Fibroblast of lung (primary cell): Measurements from ENCODE around the gene LMAN1L. TPM values are rescaled to one million over a fixed set of nuclear protein-coding genes. Genes with fewer than 3 reads are reported as not detected.

ENCODE experiments used
- DNase-seq, 2 donors: peaks; one replicate each; pipeline versions ENCODE4 v3.0.0 to v3.0.0-alpha.2; 2010; ENCODE audit warnings: low read depth in 2 of 2
- H2AFZ ChIP-seq: 2 replicates; pipeline ENCODE4 v1.5.1; 2012; ENCODE audit warnings: low read length, control low read depth, inconsistent platforms
- H3K27ac ChIP-seq: 2 replicates; pipeline ENCODE4 v1.5.1; 2011; ENCODE audit warnings: low read length, control low read depth; ENCODE audit not compliant: insufficient read depth
- H3K27me3 ChIP-seq: 2 replicates; pipeline ENCODE4 v1.5.1; 2011; ENCODE audit warnings: mild to moderate bottlenecking, low read length; ENCODE audit not compliant: control insufficient read depth, insufficient read depth
- H3K36me3 ChIP-seq: 2 replicates; pipeline ENCODE4 v1.5.1; 2011; ENCODE audit warnings: low read length; ENCODE audit not compliant: control insufficient read depth, insufficient read depth
- H3K4me1 ChIP-seq: 2 replicates; pipeline ENCODE4 v1.5.1; 2011; ENCODE audit warnings: low read length; ENCODE audit not compliant: control insufficient read depth, insufficient read depth; ENCODE audit errors: extremely low read depth
- H3K4me2 ChIP-seq: 2 replicates; pipeline ENCODE4 v1.5.1; 2011; ENCODE audit warnings: low read length, control low read depth; ENCODE audit not compliant: insufficient read depth; ENCODE audit errors: extremely low read depth
- H3K4me3 ChIP-seq, 4 experiments: fragments of 200-600 bp in 1 of 4; sonication (generic) in 1 of 4; replicated peaks in 1 of 4; 2 replicates each; pipeline ENCODE4 v1.5.1; 2011 to 2016; ENCODE audit warnings: low read length in 4 of 4, low read depth in 3 of 4, mild to moderate bottlenecking in 3 of 4, control low read depth in 2 of 4, inconsistent platforms in 1 of 4, mixed read lengths in 1 of 4; ENCODE audit not compliant: insufficient read depth in 1 of 4; ENCODE audit errors: control extremely low read depth in 1 of 4
- H3K79me2 ChIP-seq: 2 replicates; pipeline ENCODE4 v1.5.1; 2012; ENCODE audit warnings: mild to moderate bottlenecking, low read length, inconsistent platforms; ENCODE audit not compliant: control insufficient read depth, insufficient read depth
- H3K9ac ChIP-seq: 2 replicates; pipeline ENCODE4 v1.5.1; 2011; ENCODE audit warnings: mild to moderate bottlenecking, low read length, control low read depth; ENCODE audit not compliant: insufficient read depth
- H3K9me3 ChIP-seq: 2 replicates; pipeline ENCODE4 v1.5.1; 2012; ENCODE audit warnings: low read depth, low read length; ENCODE audit not compliant: control insufficient read depth, insufficient read depth
- H4K20me1 ChIP-seq: 2 replicates; pipeline ENCODE4 v1.5.1; 2011; ENCODE audit warnings: low read length; ENCODE audit not compliant: control insufficient read depth, insufficient read depth; ENCODE audit errors: extremely low read depth
- EZH2 ChIP-seq: IDR thresholded peaks from 2 replicates; pipeline ENCODE4 v1.5.1; 2012; ENCODE audit warnings: low read length, control low read depth, mild to moderate bottlenecking; ENCODE audit errors: missing control alignments
- polyA plus RNA-seq, 2 donors: library from polyadenylated mRNA; depleted of rRNA in 1 of 2; stranded (reverse) in 1 of 2; unstranded in 1 of 2; fragments of >200 nt; gene quantifications; 2 replicates each; pipeline ENCODE4 v1.2.1, GENCODE V29; 2011 to 2012; ENCODE audit warnings: missing spikeins in 1 of 2
- total RNA-seq: library from RNA; depleted of rRNA; stranded (reverse); fragments of >200 nt; gene quantifications from 2 replicates; pipeline ENCODE4 v1.2.1, GENCODE V29; 2014
- TF ChIP-seq, protein P1 (sequence below), 2 donors: IDR thresholded peaks in 1 of 2; conservative IDR thresholded peaks in 1 of 2; 1 replicate in 1 of 2; 2 replicates in 1 of 2; pipeline ENCODE4 v1.5.1; 2011 to 2012; ENCODE audit warnings: low read length in 2 of 2, control low read depth in 1 of 2, inconsistent platforms in 1 of 2, low read depth in 1 of 2, mild to moderate bottlenecking in 1 of 2

LMAN1L gene
- total and polyA plus RNA-seq, 2 donors (not counting 1 experiment from before 2014, with no cell fraction given): not detected

DNA sequence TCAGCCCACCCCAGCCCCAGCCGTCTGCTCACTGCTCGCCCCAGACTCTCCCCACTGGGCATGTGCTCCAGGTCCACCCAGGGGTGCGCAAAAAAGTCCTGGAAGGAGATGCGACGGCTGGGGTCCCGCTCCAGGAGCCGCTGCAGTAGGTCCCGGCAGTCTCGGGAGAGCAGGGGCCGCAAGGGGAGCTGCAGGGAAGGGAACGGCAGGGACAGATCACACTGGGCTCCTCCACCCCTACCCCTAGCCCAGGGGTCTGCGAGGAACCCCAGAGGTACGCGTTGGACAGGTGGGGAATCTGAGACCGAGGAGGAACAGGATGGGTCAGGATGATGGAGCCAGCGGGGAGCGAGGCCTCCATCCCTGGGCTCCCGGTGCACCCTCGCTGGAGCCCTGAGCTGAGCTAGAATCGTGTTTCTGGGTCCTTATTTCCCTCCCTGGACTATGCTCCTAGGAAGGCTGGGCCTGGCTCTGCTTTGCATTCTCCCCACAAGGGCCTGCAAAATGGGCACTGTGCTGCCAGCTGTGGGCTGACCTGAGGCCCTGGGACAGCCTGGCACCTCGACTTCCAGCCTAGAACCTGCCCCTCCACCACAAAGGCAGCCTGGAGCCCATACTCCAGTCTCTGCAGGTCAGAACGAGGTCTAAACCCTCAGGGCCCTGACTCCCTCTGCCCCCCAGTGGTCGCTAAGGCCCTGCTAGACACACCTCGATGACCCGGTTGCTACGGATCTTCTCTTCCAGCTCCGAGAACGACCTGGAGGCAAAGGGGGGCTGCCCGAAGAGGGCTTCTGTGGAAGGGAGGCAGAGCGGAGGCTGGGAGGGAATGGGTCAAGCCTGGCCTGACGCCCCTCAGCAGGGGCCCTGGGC lies 27.1 kb downstream of the LMAN1L start:
- Histone ChIP-seq H3K27me3 (no peaks in the 10 kb centered on the region), H3K9ac (no peak overlapping the region), H3K4me2 (no peak overlapping the region), H3K79me2 (no peaks in the 10 kb centered on the region), H3K4me3 (no peak overlapping the region), H3K4me1 (peaks cover 7% of the 10 kb centered on the region), H2AFZ (no peak overlapping the region), H3K9me3 (no peaks in the 10 kb centered on the region), H3K27ac (no peak overlapping the region), H3K36me3 (peaks cover 4% of the 10 kb centered on the region), H4K20me1 (no peaks in the 10 kb centered on the region)
- no peak for TF ChIP-seq EZH2
- TF ChIP-seq, protein P1, sequence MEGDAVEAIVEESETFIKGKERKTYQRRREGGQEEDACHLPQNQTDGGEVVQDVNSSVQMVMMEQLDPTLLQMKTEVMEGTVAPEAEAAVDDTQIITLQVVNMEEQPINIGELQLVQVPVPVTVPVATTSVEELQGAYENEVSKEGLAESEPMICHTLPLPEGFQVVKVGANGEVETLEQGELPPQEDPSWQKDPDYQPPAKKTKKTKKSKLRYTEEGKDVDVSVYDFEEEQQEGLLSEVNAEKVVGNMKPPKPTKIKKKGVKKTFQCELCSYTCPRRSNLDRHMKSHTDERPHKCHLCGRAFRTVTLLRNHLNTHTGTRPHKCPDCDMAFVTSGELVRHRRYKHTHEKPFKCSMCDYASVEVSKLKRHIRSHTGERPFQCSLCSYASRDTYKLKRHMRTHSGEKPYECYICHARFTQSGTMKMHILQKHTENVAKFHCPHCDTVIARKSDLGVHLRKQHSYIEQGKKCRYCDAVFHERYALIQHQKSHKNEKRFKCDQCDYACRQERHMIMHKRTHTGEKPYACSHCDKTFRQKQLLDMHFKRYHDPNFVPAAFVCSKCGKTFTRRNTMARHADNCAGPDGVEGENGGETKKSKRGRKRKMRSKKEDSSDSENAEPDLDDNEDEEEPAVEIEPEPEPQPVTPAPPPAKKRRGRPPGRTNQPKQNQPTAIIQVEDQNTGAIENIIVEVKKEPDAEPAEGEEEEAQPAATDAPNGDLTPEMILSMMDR (conservative IDR thresholded peaks at IDR 0.05 in 1 of 2, IDR thresholded peaks at IDR 0.05 in 1 of 2; ENCODE audit: low read depth in 1 of 2, low read length in 2 of 2): no peak
- no peak for DNase-seq

DNA sequence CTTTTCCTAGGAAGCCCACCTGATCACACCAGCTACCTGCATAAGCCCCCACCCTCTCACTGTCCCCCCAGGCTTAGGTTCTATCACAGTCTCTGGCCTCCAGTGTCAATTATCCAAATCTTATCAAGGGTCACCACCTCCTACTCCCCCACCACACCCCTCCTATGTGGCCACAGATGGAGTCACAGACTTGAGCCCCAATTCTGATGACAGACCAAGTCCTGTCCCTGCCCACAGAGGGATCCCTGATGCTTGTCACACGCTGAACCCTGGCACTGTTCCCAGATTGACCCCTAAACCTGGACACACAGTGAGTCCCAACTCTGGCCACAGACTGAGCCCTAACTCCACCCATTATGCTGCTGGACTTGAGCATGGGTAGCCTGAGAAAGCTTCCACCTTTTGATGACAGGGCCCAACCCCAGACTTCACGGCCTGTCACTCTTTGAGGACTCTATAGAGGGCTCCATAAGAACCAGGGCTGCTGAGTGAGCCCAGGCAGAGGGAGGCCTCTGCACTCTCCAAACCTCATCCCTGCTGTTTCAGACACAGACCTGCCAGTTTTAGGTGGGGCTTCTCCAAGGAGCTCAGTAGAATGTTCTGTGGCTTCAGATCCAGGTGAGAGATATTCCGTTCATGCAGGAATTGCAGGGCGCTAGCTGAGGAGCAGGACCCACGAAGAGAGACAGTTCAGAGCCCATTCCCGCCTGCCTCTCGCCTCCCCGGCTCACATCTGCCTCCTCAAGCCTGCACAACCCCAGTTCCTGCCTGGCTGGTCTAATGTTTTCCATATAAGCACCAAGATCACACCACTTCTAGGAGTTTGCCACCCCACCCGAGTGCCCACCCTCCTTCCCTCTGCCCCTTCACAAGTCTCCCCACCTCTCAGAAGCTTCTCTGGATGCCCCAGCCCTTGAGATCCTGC lies 28.5 kb downstream of the LMAN1L start:
- Histone ChIP-seq H3K9me3 (no peaks in the 10 kb centered on the region), H3K27me3 (no peaks in the 10 kb centered on the region), H3K36me3 (peaks cover 5% of the 10 kb centered on the region), H3K4me3 (no peak overlapping the region), H3K27ac (no peak overlapping the region), H4K20me1 (no peaks in the 10 kb centered on the region), H3K79me2 (no peaks in the 10 kb centered on the region), H3K4me1 (peaks cover 7% of the 10 kb centered on the region), H2AFZ (no peak overlapping the region), H3K4me2 (no peak overlapping the region), H3K9ac (no peak overlapping the region)
- TF ChIP-seq, protein P1 (conservative IDR thresholded peaks at IDR 0.05 in 1 of 2, IDR thresholded peaks at IDR 0.05 in 1 of 2; ENCODE audit: low read depth in 1 of 2, low read length in 2 of 2): no peak
- no peak for TF ChIP-seq EZH2
- no peak for DNase-seq

DNA sequence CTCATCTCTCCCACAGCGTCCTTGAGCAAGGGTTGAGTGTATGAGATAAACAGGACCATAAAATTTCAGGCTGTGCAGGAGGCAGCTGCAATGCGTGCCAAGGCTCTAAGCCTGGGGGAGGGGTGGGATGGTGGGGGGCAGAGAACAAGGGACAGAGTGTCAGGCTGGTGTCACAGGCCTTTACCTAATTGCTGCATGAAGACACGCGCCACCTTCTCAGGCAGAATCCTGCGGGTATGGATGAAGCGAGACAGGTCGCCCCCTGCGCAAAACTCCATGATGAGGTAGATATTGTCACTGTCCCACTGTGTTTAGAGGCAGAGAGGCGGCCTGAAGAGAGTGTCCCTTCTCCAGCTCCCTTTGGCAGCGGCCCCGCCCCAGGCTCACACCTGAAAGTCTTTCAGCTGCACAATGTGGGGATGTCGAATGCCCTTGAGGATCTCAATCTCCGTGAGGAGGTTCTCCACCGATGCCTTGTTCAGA lies 29.3 kb downstream of the LMAN1L start:
- peaks cover 7% of the 10 kb centered on the region for H3K4me1 ChIP-seq
- no peak overlapping the region for H2AFZ ChIP-seq
- DNase-seq: no peak
- H3K36me3 ChIP-seq: peaks cover 5% of the 10 kb centered on the region
- H3K79me2 ChIP-seq: no peaks in the 10 kb centered on the region
- no peaks in the 10 kb centered on the region for H3K9me3 ChIP-seq
- no peaks in the 10 kb centered on the region for H4K20me1 ChIP-seq
- no peak overlapping the region for H3K9ac ChIP-seq
- H3K4me2 ChIP-seq: peak overlapping the region; percentile 99
- H3K27ac ChIP-seq: no peak overlapping the region
- peak overlapping the region; percentile 81 to 93 (median 86) for H3K4me3 ChIP-seq
- TF ChIP-seq EZH2: no peak
- TF ChIP-seq, protein P1 (conservative IDR thresholded peaks at IDR 0.05 in 1 of 2, IDR thresholded peaks at IDR 0.05 in 1 of 2; ENCODE audit: low read depth in 1 of 2, low read length in 2 of 2): no peak
- no peaks in the 10 kb centered on the region for H3K27me3 ChIP-seq
